SU-DHL-6 (cell line): ENCODE measurements around the gene BICC1.

ENCODE experiments used
- CTCF ChIP-seq: fragments of 200-600 bp; sonication (generic); IDR thresholded peaks from one replicate; pipeline ENCODE4 v1.5.1; 2017; ENCODE audit warnings: antibody characterized with exemption, mild to moderate bottlenecking, low read length, moderate library complexity; ENCODE audit not compliant: insufficient read depth, poor library complexity, severe bottlenecking
- EZH2phosphoT487 ChIP-seq: fragments of 200-600 bp; sonication (generic), shearing (Covaris generic); conservative IDR thresholded peaks from 2 replicates; pipeline ENCODE4 v1.6.1; 2018; ENCODE audit warnings: mild to moderate bottlenecking, antibody characterized with exemption, low read length, moderate library complexity, mixed read lengths

GRCh38 chr10:58723186-58723585, 210.5 kb downstream of the BICC1 start:
- TF ChIP-seq CTCF (no peak), EZH2phosphoT487 (no peak)
